Right lung (tissue), 5 donors: ENCODE results near the gene ZCCHC14. TPM values are rescaled to one million over a fixed set of nuclear protein-coding genes. Genes with fewer than 3 reads are reported as not detected.
"Not testable (repeated sequence)": the region's sequence is repeated elsewhere in the genome, so short reads cannot be mapped to it uniquely, and the experiment has no call there.

Experiments used
- DNase-seq, 2 donors: peaks; one replicate each; pipeline ENCODE4 v3.0.0-alpha.2; 2013
- polyA plus RNA-seq, 5 donors: library from polyadenylated mRNA; unstranded; fragments of 120-200 nt; gene quantifications; one replicate each; pipeline versions ENCODE4 v1.2.1 to v1.2.3, GENCODE V29; 2013; ENCODE audit warnings: inconsistent platforms in 1 of 5, low replicate concordance in 1 of 5; ENCODE audit not compliant: insufficient read length in 5 of 5, insufficient read depth in 1 of 5

Gene ZCCHC14
- polyA plus RNA-seq, 5 donors: 24.3 to 32.2 (median 29.2) TPM

DNA sequence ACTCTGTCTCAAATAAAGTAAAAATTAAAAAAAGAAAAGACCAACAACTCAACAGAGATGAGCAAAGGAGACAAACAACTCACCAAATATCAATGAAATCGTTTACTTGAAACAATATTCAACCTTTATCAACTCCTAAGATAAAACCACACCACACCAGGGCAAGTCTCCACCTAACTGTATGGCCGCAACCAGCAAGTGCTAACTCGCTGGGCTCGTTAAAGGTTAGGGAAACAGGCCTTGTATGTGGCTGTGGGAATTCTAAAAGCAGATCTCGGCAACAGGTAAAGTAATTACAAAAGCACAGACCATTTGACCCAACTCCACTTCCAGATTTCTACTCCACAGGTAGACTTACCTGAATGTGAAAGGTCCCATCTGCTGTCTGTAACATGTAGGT is 9.3 kb downstream of the ZCCHC14 start:
- DNase-seq: no peak

- not testable (repeated sequence) for DNase-seq
These were observed 10.2 kb downstream of the ZCCHC14 start for GRCh38 chr16:87482670-87483069.

- no peak for DNase-seq
These were observed 10.6 kb downstream of the ZCCHC14 start for GRCh38 chr16:87482266-87482665.

GRCh38 chr16:87481711-87482110 is 11.1 kb downstream of the ZCCHC14 start:
- DNase-seq: not testable (repeated sequence)

- DNase-seq: not testable (repeated sequence)
These were observed 15.4 kb downstream of the ZCCHC14 start for GRCh38 chr16:87477209-87477981.

DNA sequence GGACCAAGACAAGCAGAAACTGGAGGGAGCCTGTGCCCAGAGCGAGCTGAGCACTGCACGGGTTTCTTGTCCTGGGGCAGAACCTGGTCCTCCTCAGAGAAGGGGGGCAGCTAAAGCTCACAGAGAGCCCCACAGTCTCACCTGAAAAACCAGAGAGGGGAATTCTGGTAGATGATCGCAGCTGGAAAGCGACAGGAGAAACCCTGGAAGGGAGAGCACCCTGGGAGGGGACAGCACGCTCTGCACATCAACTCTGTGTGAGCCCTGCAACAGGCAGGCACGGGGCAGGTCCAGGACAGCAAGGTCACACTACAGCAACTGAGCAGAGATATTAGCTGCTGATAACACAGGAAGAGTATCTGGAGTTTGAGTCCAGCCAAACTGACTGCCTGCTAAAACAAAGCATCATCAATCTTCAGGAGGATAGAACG is 18.2 kb downstream of the ZCCHC14 start:
- no peak for DNase-seq

DNA sequence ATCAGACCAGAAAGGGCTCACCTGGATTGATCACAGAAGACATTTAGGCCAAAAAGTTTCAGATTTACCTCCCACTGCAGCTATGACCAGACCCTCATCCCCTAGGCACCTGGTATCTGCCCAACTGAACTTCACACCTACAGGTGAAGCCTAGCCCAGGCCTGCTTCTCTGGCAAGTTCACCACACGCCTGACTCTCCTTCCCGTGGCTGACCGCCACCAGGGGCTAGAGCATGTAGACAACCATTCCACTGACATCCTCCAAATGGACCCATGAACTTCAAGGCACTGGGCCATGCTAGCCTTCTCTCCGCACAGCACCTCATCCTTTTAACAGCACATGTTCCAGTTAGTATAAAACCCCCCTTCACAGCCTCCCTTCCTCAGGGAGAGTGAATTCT is 18.8 kb downstream of the ZCCHC14 start:
- no peak for DNase-seq

DNA sequence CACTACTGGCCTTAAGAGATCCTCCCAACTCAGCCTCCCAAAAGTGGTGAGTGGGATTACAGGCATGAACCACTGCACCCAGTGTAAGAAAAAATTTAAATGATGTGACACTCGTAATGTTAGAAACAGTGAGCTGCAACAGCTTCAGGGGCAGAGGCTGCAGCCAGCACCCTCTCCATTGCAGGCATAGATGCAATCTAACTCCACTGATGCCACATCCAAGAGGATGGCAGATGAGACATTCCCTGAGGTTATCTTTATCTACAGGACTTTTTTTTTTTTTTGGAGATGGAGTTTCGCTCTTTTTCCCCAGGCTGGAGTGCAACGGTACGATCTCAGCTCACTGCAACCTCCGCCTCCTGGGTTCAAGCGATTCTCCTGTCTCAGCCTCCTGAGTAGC is 19.9 kb downstream of the ZCCHC14 start:
- no peak for DNase-seq

DNA sequence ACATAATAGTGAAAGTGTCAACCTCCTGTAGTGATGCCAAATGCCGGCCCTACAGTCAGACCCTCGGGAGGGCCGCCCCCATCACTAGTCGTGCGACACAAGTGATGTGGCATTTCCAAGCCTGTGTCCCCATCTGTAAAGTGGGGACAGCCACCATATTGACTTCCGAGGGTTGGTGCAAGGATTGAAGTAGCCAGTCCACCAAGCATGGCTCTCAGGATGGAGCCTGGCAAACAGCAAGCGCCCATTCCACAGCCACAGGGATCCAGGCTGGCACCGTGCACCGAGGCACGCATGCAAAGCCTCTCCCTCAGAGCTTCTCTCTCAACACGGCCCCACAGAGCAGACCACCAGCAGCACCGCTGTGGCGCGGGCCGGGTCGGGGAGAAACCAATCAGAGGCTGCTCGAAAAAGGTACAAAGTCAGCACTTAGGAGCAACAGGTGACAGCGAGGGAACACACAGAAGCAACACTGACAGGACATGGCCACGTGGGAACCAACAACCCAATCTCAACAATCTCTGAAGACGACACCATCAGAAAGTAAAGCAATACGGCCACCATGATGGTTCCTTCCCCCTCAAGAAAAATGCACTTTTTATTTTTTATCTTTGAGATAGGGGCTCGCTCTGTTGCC is 20.6 kb downstream of the ZCCHC14 start:
- DNase-seq: no peak

- DNase-seq: no peak
These were observed 21.3 kb downstream of the ZCCHC14 start for GRCh38 chr16:87471278-87472141.

GRCh38 chr16:87470332-87470731 is 22.5 kb downstream of the ZCCHC14 start:
- no peak for DNase-seq

DNA sequence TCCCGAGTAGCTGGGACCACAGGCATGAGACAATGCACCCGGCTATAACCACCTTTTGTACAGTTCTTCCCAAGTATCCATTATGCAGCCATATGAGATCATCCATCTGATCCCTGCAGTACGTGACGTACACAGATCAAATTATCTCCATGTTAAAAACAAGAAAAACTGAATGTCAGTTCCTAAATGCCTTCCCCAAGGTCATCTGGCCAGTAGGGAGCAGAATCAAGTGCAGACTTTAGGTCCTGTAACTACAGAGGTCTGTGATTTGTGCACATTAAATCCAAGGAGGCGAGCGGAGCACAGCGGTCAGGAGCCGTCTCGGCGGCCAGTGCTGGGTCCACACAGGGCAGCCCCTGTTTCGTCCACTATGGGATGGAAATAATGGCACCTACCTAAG is 23.7 kb downstream of the ZCCHC14 start:
- DNase-seq: no peak

DNA sequence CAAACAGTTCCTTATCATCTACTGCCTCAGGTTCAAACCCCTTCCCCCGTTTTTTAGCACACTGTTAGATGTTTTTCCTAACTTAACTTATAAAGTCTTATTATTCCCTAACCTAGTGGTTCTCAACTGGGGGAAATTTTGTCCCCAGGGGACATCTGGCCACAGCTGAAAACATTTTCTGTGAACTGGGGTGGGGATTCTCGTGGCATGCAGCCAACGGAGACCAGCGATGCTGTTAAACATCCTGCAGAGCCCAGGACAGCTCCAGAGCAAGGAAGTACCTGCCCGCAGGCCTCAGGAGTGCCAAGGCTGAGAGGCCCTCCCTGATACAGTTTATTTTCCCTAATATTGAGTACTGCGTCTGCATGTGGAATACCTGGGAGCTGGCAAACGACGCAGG is 24.3 kb downstream of the ZCCHC14 start:
- no peak for DNase-seq

GRCh38 chr16:87466975-87467501 is 25.8 kb downstream of the ZCCHC14 start:
- no peak for DNase-seq

- no peak for DNase-seq
These were observed 26.9 kb downstream of the ZCCHC14 start for GRCh38 chr16:87465879-87466278.

DNA sequence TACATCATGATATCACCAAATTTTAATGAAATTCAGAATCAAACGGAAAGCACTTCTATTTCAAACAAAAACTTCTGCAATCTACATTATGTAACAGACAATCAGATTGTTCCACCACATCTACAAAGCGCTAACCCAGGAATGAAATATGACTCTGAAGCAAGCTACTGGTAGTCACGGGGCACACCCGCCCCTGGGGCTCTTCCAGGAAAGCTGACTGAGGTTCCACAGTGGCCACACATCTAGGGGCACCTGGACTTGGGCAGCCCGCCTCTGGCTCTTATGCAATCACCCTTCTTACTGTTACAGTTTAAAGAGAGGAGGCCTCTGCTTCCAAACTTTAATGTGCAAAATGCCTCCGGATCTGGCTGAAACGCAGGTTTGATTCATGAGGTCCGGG is 27.5 kb downstream of the ZCCHC14 start:
- peak in 1 of 2 donors; percentile 30 for DNase-seq

GRCh38 chr16:87464691-87465300 is 28.0 kb downstream of the ZCCHC14 start:
- peak; percentile 30 to 48 for DNase-seq

DNA sequence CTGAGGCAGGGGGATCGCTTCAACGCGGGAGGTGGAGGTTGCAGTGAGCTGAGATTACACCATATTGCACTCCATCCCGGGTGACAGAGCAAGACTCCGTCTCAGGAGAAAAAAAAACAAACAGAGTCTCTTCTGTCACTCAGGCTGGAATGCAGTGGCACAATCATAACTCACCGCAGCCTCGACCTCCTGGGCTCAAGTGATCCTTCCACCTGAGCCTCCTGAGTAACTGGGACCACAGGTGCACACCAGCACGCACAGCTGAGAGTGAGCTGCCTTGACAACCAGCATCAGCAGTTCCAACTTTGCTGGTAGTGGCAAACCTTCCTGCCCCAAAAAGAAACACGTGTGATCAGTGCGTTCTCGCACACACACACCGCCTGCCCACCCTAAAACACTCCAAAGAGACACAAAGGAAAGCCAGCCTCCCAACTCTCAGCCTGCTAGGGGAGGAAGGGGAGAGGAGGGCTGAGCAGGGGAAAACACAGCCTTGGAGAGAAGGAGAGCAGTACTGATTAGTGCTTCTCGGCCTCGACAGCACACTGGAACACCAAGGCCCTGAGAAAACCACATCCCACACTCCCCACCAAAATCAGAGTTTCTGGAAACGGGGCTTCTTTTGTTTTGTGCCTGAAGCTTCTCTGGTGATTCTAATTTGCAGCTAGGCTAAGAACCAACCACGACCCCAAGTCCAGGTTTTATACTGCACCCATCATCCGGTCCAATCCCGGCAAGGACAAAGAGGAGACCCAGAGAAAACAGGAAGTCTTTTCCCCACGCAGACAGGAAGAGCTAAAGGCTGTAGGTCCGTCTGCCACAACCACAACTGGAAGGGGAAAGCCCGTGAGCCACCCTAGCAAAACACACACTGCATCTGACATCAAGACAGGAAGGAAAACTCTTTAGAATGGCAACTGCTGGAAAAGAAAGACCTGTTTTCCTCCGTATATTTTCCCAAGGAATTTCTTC is 28.8 kb downstream of the ZCCHC14 start:
- no peak for DNase-seq

- peak; percentile 62 to 67 for DNase-seq
These were observed 31.3 kb downstream of the ZCCHC14 start for GRCh38 chr16:87461466-87461991.

DNA sequence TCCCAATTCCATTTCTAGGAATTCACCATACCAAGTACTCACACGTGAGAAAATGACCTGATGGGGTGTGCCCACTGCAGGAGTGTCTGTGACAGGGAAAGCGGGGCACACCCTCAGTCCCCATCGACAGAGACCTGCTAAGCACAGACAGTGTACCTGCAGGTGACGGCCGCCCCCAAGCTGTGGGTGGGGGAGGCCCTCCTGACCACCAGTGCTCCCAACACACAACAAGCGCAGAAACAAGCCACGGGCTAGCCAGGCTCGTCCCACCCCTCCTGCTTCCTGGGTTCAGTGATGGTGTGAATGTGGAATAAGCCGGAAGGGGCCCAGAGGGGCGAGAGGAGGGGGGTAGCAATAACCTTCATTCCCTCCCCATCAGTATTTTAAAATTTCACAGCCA is 31.9 kb downstream of the ZCCHC14 start:
- DNase-seq: no peak
